CD14-positive monocyte (primary cell): ENCODE results near the gene CDH13. TPM values are rescaled to one million over a fixed set of nuclear protein-coding genes. Genes with fewer than 3 reads are reported as not detected.

Source experiments
- DNase-seq, 3 donors: peaks; one replicate each; pipeline ENCODE4 v3.0.0-alpha.2; 2011 to 2022
- H2AFZ ChIP-seq: 2 replicates; pipeline ENCODE4 v1.6.0; 2012; ENCODE audit warnings: mild to moderate bottlenecking, low read depth, low read length, inconsistent platforms; ENCODE audit not compliant: insufficient read depth, poor library complexity, severe bottlenecking
- H3K27ac ChIP-seq, 2 donors: 1 replicate in 1 of 2; 2 replicates in 1 of 2; pipeline ENCODE4 v1.5.1; 2012 to 2013; ENCODE audit warnings: low read length in 2 of 2, control low read depth in 1 of 2, inconsistent platforms in 1 of 2, low read depth in 1 of 2, mild to moderate bottlenecking in 1 of 2
- H3K27me3 ChIP-seq, 2 donors: one replicate each; pipeline versions ENCODE4 v1.6.0 to v1.6.1; 2011 to 2013; ENCODE audit warnings: low read length in 2 of 2; ENCODE audit not compliant: control insufficient read depth in 2 of 2, insufficient read depth in 2 of 2
- H3K36me3 ChIP-seq, 2 donors: replicated peaks in 1 of 2; 1 replicate in 1 of 2; 2 replicates in 1 of 2; pipeline versions ENCODE4 v1.5.1 to v1.6.1; 2012 to 2013; ENCODE audit warnings: low read length in 2 of 2, control low read depth in 1 of 2, inconsistent platforms in 1 of 2, mild to moderate bottlenecking in 1 of 2; ENCODE audit not compliant: insufficient read depth in 2 of 2, control insufficient read depth in 1 of 2
- H3K4me1 ChIP-seq, 2 donors: 1 replicate in 1 of 2; 2 replicates in 1 of 2; pipeline versions ENCODE4 v1.5.1 to v1.6.1; 2012 to 2013; ENCODE audit warnings: low read length in 2 of 2, control low read depth in 1 of 2, inconsistent platforms in 1 of 2, mild to moderate bottlenecking in 1 of 2, moderate library complexity in 1 of 2; ENCODE audit not compliant: insufficient read depth in 2 of 2, control insufficient read depth in 1 of 2
- H3K4me2 ChIP-seq: replicated peaks from 2 replicates; pipeline ENCODE3; 2012; ENCODE audit warnings: low read length, moderate library complexity, mild to moderate bottlenecking; ENCODE audit not compliant: poor library complexity, severe bottlenecking; ENCODE audit errors: extremely low read depth
- H3K4me3 ChIP-seq, 3 experiments: fragments of 200-600 bp in 1 of 3; sonication (generic) in 1 of 3; replicated peaks in 1 of 3; 1 replicate in 2 of 3; 2 replicates in 1 of 3; pipeline ENCODE4 v1.5.1; 2011 to 2013; ENCODE audit warnings: low read length in 3 of 3, mild to moderate bottlenecking in 3 of 3, control low read depth in 2 of 3, low read depth in 2 of 3, inconsistent platforms in 1 of 3, moderate library complexity in 1 of 3
- H3K79me2 ChIP-seq: 2 replicates; pipeline ENCODE4 v1.6.0; 2012; ENCODE audit warnings: mild to moderate bottlenecking, control low read depth, inconsistent platforms, low read length, moderate library complexity; ENCODE audit not compliant: insufficient read depth
- H3K9ac ChIP-seq: 2 replicates; pipeline ENCODE4 v1.6.0; 2017; ENCODE audit warnings: low read length, mild to moderate bottlenecking; ENCODE audit not compliant: insufficient read depth, poor library complexity, severe bottlenecking
- H3K9me3 ChIP-seq, 2 donors: replicated peaks in 1 of 2; 1 replicate in 1 of 2; 2 replicates in 1 of 2; pipeline versions ENCODE4 v1.5.1 to v1.6.1; 2012 to 2013; ENCODE audit warnings: low read length in 2 of 2, control low read depth in 1 of 2; ENCODE audit not compliant: control insufficient read depth in 1 of 2, insufficient read depth in 1 of 2
- H4K20me1 ChIP-seq: 2 replicates; pipeline ENCODE4 v1.6.0; 2012; ENCODE audit warnings: mild to moderate bottlenecking, low read length, control low read depth, moderate library complexity; ENCODE audit not compliant: insufficient read depth
- H3K27ac Mint-ChIP-seq, 7 donors: one replicate each; pipeline ENCODE4 v1.8.0; 2020; ENCODE audit warnings: mild to moderate bottlenecking in 7 of 7, mixed read lengths in 7 of 7, moderate library complexity in 6 of 7, inconsistent platforms in 2 of 7
- H3K27me3 Mint-ChIP-seq, 3 donors: one replicate each; pipeline ENCODE4 v1.8.0; 2021 to 2022; ENCODE audit warnings: low read depth in 3 of 3, mild to moderate bottlenecking in 3 of 3, mixed read lengths in 3 of 3, moderate library complexity in 3 of 3, inconsistent platforms in 1 of 3
- H3K36me3 Mint-ChIP-seq, 2 donors: one replicate each; pipeline ENCODE4 v1.8.0; 2020; ENCODE audit warnings: mixed read lengths in 2 of 2, inconsistent platforms in 1 of 2, mild to moderate bottlenecking in 1 of 2
- H3K4me1 Mint-ChIP-seq: one replicate; pipeline ENCODE4 v1.8.0; 2020; ENCODE audit warnings: mild to moderate bottlenecking, mixed read lengths
- H3K4me3 Mint-ChIP-seq, 2 donors: one replicate each; pipeline ENCODE4 v1.8.0; 2020; ENCODE audit warnings: mild to moderate bottlenecking in 2 of 2, mixed read lengths in 2 of 2, moderate library complexity in 1 of 2
- H3K9me3 Mint-ChIP-seq, 7 donors: one replicate each; pipeline ENCODE4 v1.8.0; 2020 to 2022; ENCODE audit warnings: mixed read lengths in 7 of 7, mild to moderate bottlenecking in 6 of 7, moderate library complexity in 6 of 7, inconsistent platforms in 2 of 7
- WGBS: methylation state at CpG from one replicate; pipeline ENCODE4 v1.1.5; 2013; ENCODE audit warnings: missing lambda C conversion rate; ENCODE audit not compliant: insufficient coverage; 5-methylcytosine and 5-hydroxymethylcytosine counted together
- intact Hi-C, 2 donors: fragments of 100-400 bp; cut with micrococcal nuclease; formaldehyde crosslinking; loops; one replicate each; pipeline versions ENCODE4 v1.15.0 to v1.15.1; 2023
- polyA plus RNA-seq, 3 donors: library from polyadenylated mRNA; depleted of rRNA in 1 of 3; unstranded in 2 of 3; stranded (reverse) in 1 of 3; fragments of 300-500 nt in 2 of 3; fragments of >200 nt in 1 of 3; fragmentation: Illumina TruSeq in 2 of 3; gene quantifications; 1 replicate in 2 of 3; 2 replicates in 1 of 3; pipeline ENCODE4 v1.2.3, GENCODE V29; 2012 to 2021
- TF ChIP-seq, protein P1 (sequence below): fragments of 200-600 bp; IDR thresholded peaks from one replicate; pipeline ENCODE4 v1.8.0; 2022; ENCODE audit warnings: antibody characterized with exemption, mild to moderate bottlenecking

CDH13 gene
- polyA plus RNA-seq, 3 donors, result 0.13 to 0.19 TPM; not detected in 1

DNA sequence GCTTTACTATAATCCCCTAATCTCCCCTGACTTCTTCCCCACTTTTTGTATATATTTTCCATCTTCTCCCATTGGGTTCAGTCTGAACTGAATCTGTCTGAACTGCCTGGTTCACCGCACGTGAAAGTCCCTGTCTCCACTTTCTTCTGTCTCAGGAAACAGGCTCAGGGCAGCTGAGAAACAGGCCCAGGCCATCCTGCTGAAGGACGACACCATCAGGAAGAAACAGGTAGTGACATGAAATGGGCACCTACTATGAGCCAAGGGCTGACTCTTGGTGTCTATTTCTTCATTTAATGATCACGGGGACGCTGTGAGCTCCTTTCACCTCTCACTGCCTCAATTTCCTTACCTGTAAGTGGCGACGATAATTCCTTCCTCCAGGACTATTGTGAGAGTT is 1090.5 kb downstream of the CDH13 start:
- 96% methylated on average over 3 of the region's 7 CpGs for WGBS
- H2AFZ ChIP-seq, result no peak overlapping the region
- H3K27ac ChIP-seq, result no peak overlapping the region
- H3K4me3 ChIP-seq, result no peak overlapping the region
- no peak for DNase-seq
- no peak overlapping the region for H3K9ac ChIP-seq
- H3K4me1 ChIP-seq, result no peaks in the 10 kb centered on the region
- intact Hi-C loops, result no loop called here
- H4K20me1 ChIP-seq, result no peaks in the 10 kb centered on the region
- Mint-ChIP-seq H3K4me3 (no peak overlapping the region), H3K9me3 (peaks cover 0 to 8% (median 0%) of the 10 kb centered on the region in 7 donors), H3K27ac (no peak overlapping the region), H3K27me3 (peaks cover 0 to 2% (median 1%) of the 10 kb centered on the region in 3 donors), H3K36me3 (no peaks in the 10 kb centered on the region), H3K4me1 (peaks cover 3% of the 10 kb centered on the region)
- H3K4me2 ChIP-seq, result no peak overlapping the region
- H3K36me3 ChIP-seq, result no peaks in the 10 kb centered on the region
- H3K27me3 ChIP-seq, result no peaks in the 10 kb centered on the region
- no peaks in the 10 kb centered on the region for H3K79me2 ChIP-seq
- TF ChIP-seq, protein P1, sequence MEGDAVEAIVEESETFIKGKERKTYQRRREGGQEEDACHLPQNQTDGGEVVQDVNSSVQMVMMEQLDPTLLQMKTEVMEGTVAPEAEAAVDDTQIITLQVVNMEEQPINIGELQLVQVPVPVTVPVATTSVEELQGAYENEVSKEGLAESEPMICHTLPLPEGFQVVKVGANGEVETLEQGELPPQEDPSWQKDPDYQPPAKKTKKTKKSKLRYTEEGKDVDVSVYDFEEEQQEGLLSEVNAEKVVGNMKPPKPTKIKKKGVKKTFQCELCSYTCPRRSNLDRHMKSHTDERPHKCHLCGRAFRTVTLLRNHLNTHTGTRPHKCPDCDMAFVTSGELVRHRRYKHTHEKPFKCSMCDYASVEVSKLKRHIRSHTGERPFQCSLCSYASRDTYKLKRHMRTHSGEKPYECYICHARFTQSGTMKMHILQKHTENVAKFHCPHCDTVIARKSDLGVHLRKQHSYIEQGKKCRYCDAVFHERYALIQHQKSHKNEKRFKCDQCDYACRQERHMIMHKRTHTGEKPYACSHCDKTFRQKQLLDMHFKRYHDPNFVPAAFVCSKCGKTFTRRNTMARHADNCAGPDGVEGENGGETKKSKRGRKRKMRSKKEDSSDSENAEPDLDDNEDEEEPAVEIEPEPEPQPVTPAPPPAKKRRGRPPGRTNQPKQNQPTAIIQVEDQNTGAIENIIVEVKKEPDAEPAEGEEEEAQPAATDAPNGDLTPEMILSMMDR, result no peak
- H3K9me3 ChIP-seq, result no peaks in the 10 kb centered on the region

GRCh38 chr16:83717814-83718213 is 1091.0 kb downstream of the CDH13 start:
- Histone ChIP-seq H3K4me1 (no peaks in the 10 kb centered on the region), H2AFZ (no peak overlapping the region), H3K36me3 (no peaks in the 10 kb centered on the region), H3K9ac (no peak overlapping the region), H3K79me2 (no peaks in the 10 kb centered on the region), H3K4me3 (no peak overlapping the region), H3K27ac (no peak overlapping the region), H3K9me3 (no peaks in the 10 kb centered on the region), H4K20me1 (no peaks in the 10 kb centered on the region), H3K4me2 (no peak overlapping the region), H3K27me3 (no peaks in the 10 kb centered on the region)
- Mint-ChIP-seq H3K27ac (no peak overlapping the region), H3K4me1 (peaks cover 3% of the 10 kb centered on the region), H3K9me3 (peaks cover 0 to 8% (median 0%) of the 10 kb centered on the region in 7 donors), H3K27me3 (peaks cover 0 to 2% (median 0%) of the 10 kb centered on the region in 3 donors), H3K36me3 (no peaks in the 10 kb centered on the region), H3K4me3 (no peak overlapping the region)
- intact Hi-C loops, result no loop called here
- DNase-seq, result no peak
- TF ChIP-seq, protein P1, result no peak
- WGBS, result 82% methylated on average over 2 of the region's 4 CpGs
